COR-L47 (cell line): Measurements from ENCODE around the gene ZNF787.
A peak's percentile ranks its signal among the peaks of the same experiment; 100 is the strongest.

Experiments
- DNase-seq: peaks from one replicate; lab custom pipeline; 2025; lab: John Stamatoyannopoulos, UW

Gene ZNF787

GRCh38 chr19:56144376-56144775 is 23.3 kb upstream of the ZNF787 start:
- no peak for DNase-seq

GRCh38 chr19:56142897-56143434 is 21.9 kb upstream of the ZNF787 start:
- DNase-seq = no peak

- no peak for DNase-seq
Observed at GRCh38 chr19:56142087-56142787, 21.1 kb upstream of the ZNF787 start.

GRCh38 chr19:56141417-56141993 is 20.4 kb upstream of the ZNF787 start:
- DNase-seq = peak; percentile 12

- peak; percentile 100 for DNase-seq
Observed at GRCh38 chr19:56140583-56141416, 19.7 kb upstream of the ZNF787 start, which contains the start of gene ZNF444. ZNF444 (plus strand) TSS chr19:56141287; CDS start chr19:56146912, 5,625 bp downstream.

GRCh38 chr19:56139847-56140582 is 18.9 kb upstream of the ZNF787 start:
- DNase-seq = no peak

- DNase-seq = no peak
Observed at GRCh38 chr19:56138069-56138468, 17.0 kb upstream of the ZNF787 start.

GRCh38 chr19:56137405-56137804 is 16.3 kb upstream of the ZNF787 start:
- DNase-seq = no peak

GRCh38 chr19:56136362-56136761 is 15.3 kb upstream of the ZNF787 start:
- no peak for DNase-seq

- no peak for DNase-seq
Observed at GRCh38 chr19:56134654-56134921, 13.5 kb upstream of the ZNF787 start.

- DNase-seq = no peak
Observed at GRCh38 chr19:56133858-56134653, 13.0 kb upstream of the ZNF787 start.

- DNase-seq = no peak
Observed at GRCh38 chr19:56132316-56132822, 11.3 kb upstream of the ZNF787 start.

- no peak for DNase-seq
Observed at GRCh38 chr19:56131651-56132050, 10.6 kb upstream of the ZNF787 start.

- no peak for DNase-seq
Observed at GRCh38 chr19:56130006-56130405, 8.9 kb upstream of the ZNF787 start.

GRCh38 chr19:56126983-56127780 is 6.1 kb upstream of the ZNF787 start:
- DNase-seq = no peak

- no peak for DNase-seq
Observed at GRCh38 chr19:56125806-56126590, 4.9 kb upstream of the ZNF787 start.

- DNase-seq = no peak
Observed at GRCh38 chr19:56124578-56124977, 3.5 kb upstream of the ZNF787 start.

GRCh38 chr19:56123266-56123891 is 2.3 kb upstream of the ZNF787 start:
- DNase-seq = no peak
